IMR-90 (cell line): ENCODE measurements around the gene HES1. TPM values are rescaled to one million over a fixed set of nuclear protein-coding genes. Genes with fewer than 3 reads are reported as not detected.

ENCODE experiments used
- ATAC-seq: fragments of 200-7000 bp; cut with Tn5 transposase; 2 replicates; pipeline ENCODE4 v1.9.1; 2020; ENCODE audit warnings: low read depth, mild to moderate bottlenecking, moderate library complexity
- BruUV-seq: library from RNA; stranded (reverse); fragments of 400-500 nt; replicated peaks from 2 replicates; lab custom pipeline; 2021; lab: Mats Ljungman, UMichigan
- CTCF ChIA-PET: fragments of 300-600 bp; formaldehyde crosslinking; extraction: SDS; loops from one replicate; lab custom pipeline; 2021; ENCODE audit warnings: antibody characterized with exemption; lab: Yijun Ruan, JAX
- POLR2A ChIA-PET: fragments of 300-600 bp; sonication (Branson Sonifier 250); formaldehyde crosslinking; loops from one replicate; lab custom pipeline; 2022; ENCODE audit warnings: antibody characterized with exemption; ENCODE audit not compliant: unreplicated experiment; lab: Charles Lee
- DNase-seq: peaks from one replicate; pipeline ENCODE4 v3.0.0; 2013
- H2AFZ ChIP-seq: replicated peaks from 2 replicates; pipeline ENCODE3; 2013; ENCODE audit warnings: low read length, mild to moderate bottlenecking; ENCODE audit not compliant: poor library complexity
- H2AK5ac ChIP-seq: 2 replicates; pipeline ENCODE4 v1.6.1; 2013; ENCODE audit warnings: low read depth, low read length, inconsistent platforms
- H2AK9ac ChIP-seq: replicated peaks from 2 replicates; pipeline ENCODE3; 2013; ENCODE audit warnings: mild to moderate bottlenecking, low read depth, low read length, moderate library complexity; ENCODE audit not compliant: poor library complexity
- H2BK120ac ChIP-seq: 2 replicates; pipeline ENCODE4 v1.6.1; 2013; ENCODE audit warnings: low read depth, low read length, inconsistent platforms
- H2BK15ac ChIP-seq: 3 replicates; pipeline ENCODE4 v1.6.1; 2013; ENCODE audit warnings: low read depth, low read length, inconsistent platforms
- H2BK20ac ChIP-seq: 2 replicates; pipeline ENCODE4 v1.6.1; 2013; ENCODE audit warnings: low read depth, mild to moderate bottlenecking, inconsistent platforms, low read length, moderate library complexity
- H2BK5ac ChIP-seq: 2 replicates; pipeline ENCODE4 v1.6.1; 2013; ENCODE audit warnings: mild to moderate bottlenecking, low read depth, low read length, inconsistent platforms; ENCODE audit not compliant: poor library complexity, severe bottlenecking
- H3K14ac ChIP-seq: replicated peaks from 2 replicates; pipeline ENCODE4 v1.6.1; 2013; ENCODE audit warnings: low read depth, low read length, inconsistent platforms
- H3K18ac ChIP-seq: 2 replicates; pipeline ENCODE4 v1.6.1; 2013; ENCODE audit warnings: low read depth, low read length, control low read depth
- H3K23ac ChIP-seq: 2 replicates; pipeline ENCODE4 v1.6.1; 2013; ENCODE audit warnings: low read depth, low read length, inconsistent platforms
- H3K27ac ChIP-seq: 2 replicates; pipeline ENCODE4 v1.5.1; 2013; ENCODE audit warnings: mild to moderate bottlenecking, control low read depth, low read length; ENCODE audit not compliant: insufficient read depth
- H3K27me3 ChIP-seq: 2 replicates; pipeline ENCODE4 v1.6.1; 2013; ENCODE audit warnings: low read length; ENCODE audit not compliant: control insufficient read depth, insufficient read depth
- H3K36me3 ChIP-seq: 2 replicates; pipeline ENCODE4 v1.6.1; 2013; ENCODE audit warnings: low read length, mixed read lengths; ENCODE audit not compliant: control insufficient read depth, insufficient read depth
- H3K4ac ChIP-seq: 2 replicates; pipeline ENCODE4 v1.6.1; 2013; ENCODE audit warnings: low read depth, low read length, inconsistent platforms
- H3K4me1 ChIP-seq: 2 replicates; pipeline ENCODE4 v1.6.1; 2013; ENCODE audit warnings: low read length, mixed read lengths; ENCODE audit not compliant: control insufficient read depth, insufficient read depth
- H3K4me2 ChIP-seq: 2 replicates; pipeline ENCODE4 v1.6.1; 2013; ENCODE audit warnings: low read depth, mild to moderate bottlenecking, control low read depth, low read length, moderate library complexity
- H3K4me3 ChIP-seq: 2 replicates; pipeline ENCODE4 v1.5.1; 2013; ENCODE audit warnings: low read depth, mild to moderate bottlenecking, control low read depth, low read length, moderate library complexity; ENCODE audit not compliant: insufficient read depth
- H3K56ac ChIP-seq: 2 replicates; pipeline ENCODE4 v1.6.1; 2013; ENCODE audit warnings: low read length, inconsistent platforms; ENCODE audit not compliant: insufficient read depth; ENCODE audit errors: extremely low read depth
- H3K79me1 ChIP-seq, 2 experiments: 2 replicates each; pipeline ENCODE4 v1.6.1; 2013; ENCODE audit warnings: low read length in 2 of 2, inconsistent platforms in 1 of 2, low read depth in 1 of 2
- H3K9ac ChIP-seq: 2 replicates; pipeline ENCODE4 v1.6.1; 2013; ENCODE audit warnings: low read depth, low read length, control low read depth
- H3K9me1 ChIP-seq: 2 replicates; pipeline ENCODE4 v1.6.1; 2013; ENCODE audit warnings: low read length, inconsistent platforms; ENCODE audit not compliant: insufficient read depth
- H3K9me3 ChIP-seq: 2 replicates; pipeline ENCODE4 v1.6.1; 2013; ENCODE audit warnings: low read length; ENCODE audit not compliant: control insufficient read depth, insufficient read depth
- H4K20me1 ChIP-seq: 2 replicates; pipeline ENCODE4 v1.6.1; 2013; ENCODE audit warnings: low read length, inconsistent platforms; ENCODE audit not compliant: insufficient read depth
- H4K5ac ChIP-seq: 2 replicates; pipeline ENCODE4 v1.6.1; 2013; ENCODE audit warnings: mild to moderate bottlenecking, low read depth, low read length, control low read depth
- H4K8ac ChIP-seq, 2 experiments: 2 replicates each; pipeline ENCODE4 v1.6.1; 2013; ENCODE audit warnings: low read depth in 2 of 2, low read length in 2 of 2, control low read depth in 1 of 2, inconsistent platforms in 1 of 2
- H4K91ac ChIP-seq: 2 replicates; pipeline ENCODE4 v1.6.1; 2013; ENCODE audit warnings: low read depth, low read length, inconsistent platforms; ENCODE audit not compliant: insufficient read depth
- BHLHE40 ChIP-seq: fragments of 150-350 bp; IDR thresholded peaks from 2 replicates; pipeline ENCODE4 v1.6.1; 2016; ENCODE audit warnings: mild to moderate bottlenecking, low read depth, low read length
- CEBPB ChIP-seq: IDR thresholded peaks from 2 replicates; pipeline ENCODE4 v1.6.1; 2012; ENCODE audit warnings: low read depth, low read length, improper control_type of control experiment
- CHD1 ChIP-seq: IDR thresholded peaks from 2 replicates; pipeline ENCODE4 v1.6.1; 2012; ENCODE audit warnings: low read depth, low read length, improper control_type of control experiment
- CTCF ChIP-seq: conservative IDR thresholded peaks from 2 replicates; pipeline ENCODE4 v1.5.1; 2012; ENCODE audit warnings: mild to moderate bottlenecking, low read depth, low read length, improper control_type of control experiment
- FOS ChIP-seq: fragments of 150-350 bp; IDR thresholded peaks from 2 replicates; pipeline ENCODE4 v1.6.1; 2016; ENCODE audit warnings: low read depth, low read length
- MAFK ChIP-seq: IDR thresholded peaks from 2 replicates; pipeline ENCODE4 v1.6.1; 2012; ENCODE audit warnings: low read depth, low read length, improper control_type of control experiment
- MAZ ChIP-seq: IDR thresholded peaks from 2 replicates; pipeline ENCODE4 v1.6.1; 2012; ENCODE audit warnings: low read depth, mild to moderate bottlenecking, low read length, improper control_type of control experiment, moderate library complexity, borderline replicate concordance
- MXI1 ChIP-seq: IDR thresholded peaks from 2 replicates; pipeline ENCODE4 v1.6.1; 2012; ENCODE audit warnings: low read depth, mild to moderate bottlenecking, low read length, moderate library complexity, borderline replicate concordance
- NFE2L2 ChIP-seq: fragments of 150-350 bp; IDR thresholded peaks from 2 replicates; pipeline ENCODE4 v1.6.1; 2016; ENCODE audit warnings: low read depth, mild to moderate bottlenecking, low read length
- POLR2A ChIP-seq: IDR thresholded peaks from 2 replicates; pipeline ENCODE4 v1.6.1; 2012; ENCODE audit warnings: mild to moderate bottlenecking, low read depth, low read length
- RAD21 ChIP-seq: IDR thresholded peaks from 2 replicates; pipeline ENCODE4 v1.6.1; 2012; ENCODE audit warnings: low read length, improper control_type of control experiment
- RCOR1 ChIP-seq: IDR thresholded peaks from 2 replicates; pipeline ENCODE4 v1.6.1; 2012; ENCODE audit warnings: mild to moderate bottlenecking, low read length, improper control_type of control experiment; ENCODE audit not compliant: insufficient replicate concordance
- RFX5 ChIP-seq: IDR thresholded peaks from 2 replicates; pipeline ENCODE4 v1.8.0; 2012; ENCODE audit warnings: low read depth, mild to moderate bottlenecking, low read length, moderate library complexity
- SMC3 ChIP-seq: fragments of 150-350 bp; IDR thresholded peaks from 2 replicates; pipeline ENCODE4 v1.6.1; 2016; ENCODE audit warnings: low read depth, mild to moderate bottlenecking, antibody characterized with exemption, low read length, moderate library complexity
- USF2 ChIP-seq: fragments of 150-350 bp; IDR thresholded peaks from 2 replicates; pipeline ENCODE4 v1.6.1; 2017; ENCODE audit warnings: mild to moderate bottlenecking, antibody characterized with exemption, low read length, low read depth
- WGBS, 2 experiments: methylation state at CpG; one replicate each; pipeline versions ENCODE4 v1.1.5 to v1.1.7; 2013; ENCODE audit warnings: missing lambda C conversion rate in 2 of 2; ENCODE audit not compliant: insufficient read length in 1 of 2; ENCODE audit errors: extremely low coverage in 2 of 2; 5-methylcytosine and 5-hydroxymethylcytosine counted together
- dilution Hi-C: fragments of 300-500 bp; cut with HindIII; formaldehyde crosslinking; loops from one replicate; pipeline ENCODE4 v1.14.3; 2018; ENCODE audit warnings: low sequenced_read_pairs; ENCODE audit not compliant: unreplicated experiment
- in situ Hi-C: fragments of 300-500 bp; cut with MboI; formaldehyde crosslinking; loops from 3 replicates; pipeline ENCODE4 v1.14.3; 2019; ENCODE audit warnings: low sequenced_read_pairs, inconsistent platforms, mixed read lengths
- intact Hi-C: fragments of 100-400 bp; cut with micrococcal nuclease; formaldehyde crosslinking; loops from 2 replicates; pipeline ENCODE4 v1.10.0; 2022
- polyA plus RNA-seq, 3 experiments: library from polyadenylated mRNA; depleted of rRNA; stranded (reverse); fragments of >200 nt; gene quantifications; 2 replicates each; pipeline ENCODE4 v1.2.3, GENCODE V29; 2012; ENCODE audit warnings: low replicate concordance in 1 of 3
- total RNA-seq: library from RNA; depleted of rRNA; stranded (reverse); fragments of >200 nt; gene quantifications from 2 replicates; pipeline ENCODE4 v1.2.3, GENCODE V29; 2012
- TF ChIP-seq, protein P1 (sequence below): fragments of 150-350 bp; IDR thresholded peaks from 2 replicates; pipeline ENCODE4 v1.6.1; 2016; ENCODE audit warnings: low read depth, mild to moderate bottlenecking, low read length, moderate library complexity, borderline replicate concordance

HES1 gene
- total and polyA plus RNA-seq, 2 of the 4 experiments (the other 2 are of a cell fraction), result 3.6 to 6.7 TPM

DNA sequence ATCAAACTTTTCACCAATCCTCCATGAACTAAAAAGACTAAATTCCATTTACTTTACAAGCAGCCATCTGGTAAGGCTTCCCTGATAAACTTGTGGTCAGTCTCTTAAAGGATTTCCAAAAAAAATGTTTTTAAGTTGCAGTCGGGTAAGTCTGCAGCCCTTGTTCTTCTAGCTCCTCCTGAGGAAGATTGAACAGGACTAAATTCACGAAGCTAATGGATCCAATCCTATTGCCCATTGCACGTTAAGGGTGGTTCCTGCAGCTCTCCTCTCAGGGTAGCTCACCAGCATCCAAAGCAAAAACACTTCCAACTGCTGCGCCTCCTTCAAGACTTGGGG lies 2.8 kb downstream of the HES1 start:
- no peak overlapping the region for H2AFZ ChIP-seq
- H4K91ac ChIP-seq, result no peak overlapping the region; the same call in 1 of the 2 replicates
- H3K56ac ChIP-seq, result no peak overlapping the region
- no peak overlapping the region for H3K27ac ChIP-seq
- H3K4me3 ChIP-seq, result no peak overlapping the region
- no peak overlapping the region for H2AK9ac ChIP-seq
- H2BK5ac ChIP-seq, result no peak overlapping the region
- no peak overlapping the region for H2BK15ac ChIP-seq
- H3K4me1 ChIP-seq, result peaks cover 15% of the 10 kb centered on the region
- no peak for ATAC-seq
- H4K5ac ChIP-seq, result no peak overlapping the region
- no peak overlapping the region for H3K4ac ChIP-seq
- ChIA-PET CTCF (interaction anchor here (0.8 to 2.0 kb wide), 3 partner anchors 10 to 358 kb away, joined by 3 to 8 read pairs (median 6); no protein-coding TSS in a partner anchor), POLR2A (no interaction called here)
- H3K27me3 ChIP-seq, result no peaks in the 10 kb centered on the region
- no peak overlapping the region for H3K23ac ChIP-seq
- TF ChIP-seq BHLHE40, result no peak
- TF ChIP-seq SMC3, result no peak
- no peak for TF ChIP-seq CEBPB
- TF ChIP-seq MAZ, result no peak
- TF ChIP-seq, protein P1, sequence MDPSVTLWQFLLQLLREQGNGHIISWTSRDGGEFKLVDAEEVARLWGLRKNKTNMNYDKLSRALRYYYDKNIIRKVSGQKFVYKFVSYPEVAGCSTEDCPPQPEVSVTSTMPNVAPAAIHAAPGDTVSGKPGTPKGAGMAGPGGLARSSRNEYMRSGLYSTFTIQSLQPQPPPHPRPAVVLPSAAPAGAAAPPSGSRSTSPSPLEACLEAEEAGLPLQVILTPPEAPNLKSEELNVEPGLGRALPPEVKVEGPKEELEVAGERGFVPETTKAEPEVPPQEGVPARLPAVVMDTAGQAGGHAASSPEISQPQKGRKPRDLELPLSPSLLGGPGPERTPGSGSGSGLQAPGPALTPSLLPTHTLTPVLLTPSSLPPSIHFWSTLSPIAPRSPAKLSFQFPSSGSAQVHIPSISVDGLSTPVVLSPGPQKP, result no peak
- no peak; the same call in 1 of the 2 replicates for TF ChIP-seq USF2
- TF ChIP-seq FOS, result no peak
- no peak for TF ChIP-seq MAFK
- no peak for TF ChIP-seq RAD21
- no peak for TF ChIP-seq POLR2A
- no peak for TF ChIP-seq RCOR1
- no peak for TF ChIP-seq MXI1
- TF ChIP-seq CHD1, result no peak
- TF ChIP-seq NFE2L2, result no peak
- TF ChIP-seq RFX5, result no peak
- TF ChIP-seq CTCF, result no peak
- H4K8ac ChIP-seq, result no peak overlapping the region
- peaks cover 0 to 13% of the 10 kb centered on the region in 2 experiments; a peak in 3 of 4 replicates for H3K79me1 ChIP-seq
- no peak overlapping the region for H2AK5ac ChIP-seq
- H3K9me1 ChIP-seq, result no peaks in the 10 kb centered on the region
- dilution Hi-C loops, result no loop called here
- intact Hi-C loops, result loop anchor here (2.0 to 10.0 kb wide), 5 partner anchors 266 to 471 kb away; no protein-coding TSS in a partner anchor
- H3K14ac ChIP-seq, result no peak overlapping the region
- in situ Hi-C loops, result loop anchor here (5.0 kb wide), 2 partner anchors 179 to 356 kb away; no protein-coding TSS in a partner anchor
- H3K4me2 ChIP-seq, result peak overlapping the region; percentile 18
- no peak overlapping the region for H2BK120ac ChIP-seq
- 0 out of 2 replicates have a peak overlapping the region, but pooled peaks have one; percentile 41 for H2BK20ac ChIP-seq
- no peak overlapping the region for H3K18ac ChIP-seq
- no TSS peak for BruUV-seq
- H4K20me1 ChIP-seq, result no peaks in the 10 kb centered on the region
- WGBS, 2 experiments, result 50% methylated on average over 3 of the region's 4 CpGs; no CpG with 5 or more reads in 1 of the 2 experiments
- no peak overlapping the region for H3K9ac ChIP-seq
- no peaks in the 10 kb centered on the region for H3K9me3 ChIP-seq
- no peaks in the 10 kb centered on the region for H3K36me3 ChIP-seq
- peak; percentile 56 for DNase-seq
